Thyroid gland (tissue), 4 donors: ENCODE data around the gene COL28A1.

Experiments
- POLR2A ChIP-seq, 2 donors: fragments of 450-650 bp; IDR thresholded peaks; one replicate each; pipeline ENCODE4 v1.6.1; 2017; ENCODE audit warnings: antibody characterized with exemption in 2 of 2, mild to moderate bottlenecking in 2 of 2, moderate library complexity in 1 of 2
- TF ChIP-seq, protein P1 (sequence below), 6 experiments: fragments of 200-600 bp in 3 of 6; fragments of 450-650 bp in 3 of 6; sonication (generic) in 3 of 6; IDR thresholded peaks; one replicate each; pipeline ENCODE4 v1.5.1; 2016 to 2019; ENCODE audit warnings: antibody characterized with exemption in 6 of 6, mild to moderate bottlenecking in 2 of 6, inconsistent platforms in 1 of 6, moderate library complexity in 1 of 6

DNA sequence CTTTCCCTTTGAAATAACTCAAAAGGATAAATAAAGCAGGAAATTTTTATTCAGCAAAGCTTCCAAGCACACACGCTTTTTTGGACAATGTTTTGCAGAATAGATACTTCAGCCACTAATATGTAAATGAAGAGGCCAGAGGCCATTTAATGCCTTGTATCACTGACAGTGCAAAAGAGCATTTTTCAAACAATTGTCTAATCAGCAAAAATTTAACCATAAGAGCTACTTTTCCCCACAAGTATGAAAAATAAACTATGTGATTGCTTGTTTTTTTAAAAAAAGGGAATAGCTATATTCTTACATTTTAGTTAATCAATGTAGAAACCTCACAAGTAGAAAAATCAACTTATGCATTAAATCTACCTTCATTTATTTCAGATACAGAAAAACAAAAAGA, 99.7 kb downstream of the COL28A1 start:
- TF ChIP-seq, protein P1, sequence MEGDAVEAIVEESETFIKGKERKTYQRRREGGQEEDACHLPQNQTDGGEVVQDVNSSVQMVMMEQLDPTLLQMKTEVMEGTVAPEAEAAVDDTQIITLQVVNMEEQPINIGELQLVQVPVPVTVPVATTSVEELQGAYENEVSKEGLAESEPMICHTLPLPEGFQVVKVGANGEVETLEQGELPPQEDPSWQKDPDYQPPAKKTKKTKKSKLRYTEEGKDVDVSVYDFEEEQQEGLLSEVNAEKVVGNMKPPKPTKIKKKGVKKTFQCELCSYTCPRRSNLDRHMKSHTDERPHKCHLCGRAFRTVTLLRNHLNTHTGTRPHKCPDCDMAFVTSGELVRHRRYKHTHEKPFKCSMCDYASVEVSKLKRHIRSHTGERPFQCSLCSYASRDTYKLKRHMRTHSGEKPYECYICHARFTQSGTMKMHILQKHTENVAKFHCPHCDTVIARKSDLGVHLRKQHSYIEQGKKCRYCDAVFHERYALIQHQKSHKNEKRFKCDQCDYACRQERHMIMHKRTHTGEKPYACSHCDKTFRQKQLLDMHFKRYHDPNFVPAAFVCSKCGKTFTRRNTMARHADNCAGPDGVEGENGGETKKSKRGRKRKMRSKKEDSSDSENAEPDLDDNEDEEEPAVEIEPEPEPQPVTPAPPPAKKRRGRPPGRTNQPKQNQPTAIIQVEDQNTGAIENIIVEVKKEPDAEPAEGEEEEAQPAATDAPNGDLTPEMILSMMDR (IDR thresholded peaks at IDR 0.05): no peak
- no peak for TF ChIP-seq POLR2A (IDR thresholded peaks at IDR 0.05)
